ENCODE results near the gene RTL5.

- TF ChIP-seq CSDC2 (CRISPR knock-in tag; IDR thresholded peaks at IDR 0.05) (no peak), PATZ1 (CRISPR knock-in tag; IDR thresholded peaks at IDR 0.05; ENCODE audit: borderline replicate concordance) (no peak), GLIS3 (CRISPR knock-in tag; IDR thresholded peaks at IDR 0.05) (no peak), PPARA (CRISPR knock-in tag; IDR thresholded peaks at IDR 0.05; ENCODE audit: borderline replicate concordance) (no peak), RARB (CRISPR knock-in tag; IDR thresholded peaks at IDR 0.05) (no peak), ARNTL (CRISPR knock-in tag; IDR thresholded peaks at IDR 0.05; ENCODE audit: borderline replicate concordance, low read depth) (no peak), TCF4 (CRISPR knock-in tag; IDR thresholded peaks at IDR 0.05; ENCODE audit: borderline replicate concordance) (no peak), ZFP30 (CRISPR knock-in tag; IDR thresholded peaks at IDR 0.05) (no peak), BACH2 (CRISPR knock-in tag; IDR thresholded peaks at IDR 0.05; ENCODE audit: borderline replicate concordance) (no peak)
- TF ChIP-seq, protein P1, sequence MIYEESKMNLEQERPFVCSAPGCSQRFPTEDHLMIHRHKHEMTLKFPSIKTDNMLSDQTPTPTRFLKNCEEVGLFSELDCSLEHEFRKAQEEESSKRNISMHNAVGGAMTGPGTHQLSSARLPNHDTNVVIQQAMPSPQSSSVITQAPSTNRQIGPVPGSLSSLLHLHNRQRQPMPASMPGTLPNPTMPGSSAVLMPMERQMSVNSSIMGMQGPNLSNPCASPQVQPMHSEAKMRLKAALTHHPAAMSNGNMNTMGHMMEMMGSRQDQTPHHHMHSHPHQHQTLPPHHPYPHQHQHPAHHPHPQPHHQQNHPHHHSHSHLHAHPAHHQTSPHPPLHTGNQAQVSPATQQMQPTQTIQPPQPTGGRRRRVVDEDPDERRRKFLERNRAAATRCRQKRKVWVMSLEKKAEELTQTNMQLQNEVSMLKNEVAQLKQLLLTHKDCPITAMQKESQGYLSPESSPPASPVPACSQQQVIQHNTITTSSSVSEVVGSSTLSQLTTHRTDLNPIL (CRISPR knock-in tag; IDR thresholded peaks at IDR 0.05; ENCODE audit: low read depth): no peak
Measured at GRCh38 chrX:72131317-72132294, at the start of gene RTL5.
